Activated T-cell treated with anti-CD3 and anti-CD28 coated beads, Interleukin-2, amount 50 U/mL, for 24 hours (primary cell): ENCODE data around the gene SLC49A4.

Experiments
- DNase-seq: peaks from one replicate; pipeline ENCODE4 v3.0.0-alpha.2; 2020
- H3K27ac Mint-ChIP-seq: 2 replicates; pipeline ENCODE4 v1.8.0; 2020; ENCODE audit warnings: mild to moderate bottlenecking, mixed read lengths
- H3K27me3 Mint-ChIP-seq: 2 replicates; pipeline ENCODE4 v1.8.0; 2020; ENCODE audit warnings: mixed read lengths
- H3K36me3 Mint-ChIP-seq: 2 replicates; pipeline ENCODE4 v1.8.0; 2020; ENCODE audit warnings: low read depth, mixed read lengths
- H3K4me1 Mint-ChIP-seq: 2 replicates; pipeline ENCODE4 v1.8.0; 2020; ENCODE audit warnings: low read depth, mixed read lengths
- H3K4me3 Mint-ChIP-seq: 2 replicates; pipeline ENCODE4 v1.8.0; 2020; ENCODE audit warnings: mild to moderate bottlenecking, moderate library complexity, mixed read lengths
- H3K9me3 Mint-ChIP-seq: 2 replicates; pipeline ENCODE4 v1.8.0; 2020; ENCODE audit warnings: mixed read lengths

The SLC49A4 gene

GRCh38 chr3:122862381-122862780 lies 67.5 kb downstream of the SLC49A4 start:
- H3K4me3 Mint-ChIP-seq = no peak overlapping the region
- H3K27ac Mint-ChIP-seq = no peak overlapping the region
- no peaks in the 10 kb centered on the region for H3K27me3 Mint-ChIP-seq
- peaks cover 2% of the 10 kb centered on the region for H3K4me1 Mint-ChIP-seq
- H3K36me3 Mint-ChIP-seq = peaks cover 20% of the 10 kb centered on the region
- DNase-seq = no peak
- no peaks in the 10 kb centered on the region for H3K9me3 Mint-ChIP-seq

- no peak overlapping the region for H3K27ac Mint-ChIP-seq
- no peaks in the 10 kb centered on the region for H3K27me3 Mint-ChIP-seq
- peaks cover 23% of the 10 kb centered on the region for H3K36me3 Mint-ChIP-seq
- no peak for DNase-seq
- no peak overlapping the region for H3K4me3 Mint-ChIP-seq
- H3K4me1 Mint-ChIP-seq = no peaks in the 10 kb centered on the region
- H3K9me3 Mint-ChIP-seq = no peaks in the 10 kb centered on the region
Measured at GRCh38 chr3:122864498-122864897, 69.6 kb downstream of the SLC49A4 start.

- Mint-ChIP-seq H3K4me3 (no peak overlapping the region), H3K4me1 (no peaks in the 10 kb centered on the region), H3K27ac (no peak overlapping the region), H3K9me3 (no peaks in the 10 kb centered on the region), H3K27me3 (no peaks in the 10 kb centered on the region), H3K36me3 (peaks cover 23% of the 10 kb centered on the region)
- DNase-seq = no peak
Measured at GRCh38 chr3:122868322-122868721, 73.5 kb downstream of the SLC49A4 start.

GRCh38 chr3:122873741-122874515 lies 79.1 kb downstream of the SLC49A4 start:
- Mint-ChIP-seq H3K4me1 (peaks cover 15% of the 10 kb centered on the region), H3K4me3 (no peak overlapping the region), H3K9me3 (peaks cover 4% of the 10 kb centered on the region), H3K36me3 (peaks cover 25% of the 10 kb centered on the region), H3K27ac (no peak overlapping the region), H3K27me3 (no peaks in the 10 kb centered on the region)
- no peak for DNase-seq

- no peak for DNase-seq
- Mint-ChIP-seq H3K27me3 (no peaks in the 10 kb centered on the region), H3K4me3 (no peak overlapping the region), H3K4me1 (peaks cover 15% of the 10 kb centered on the region), H3K9me3 (peaks cover 4% of the 10 kb centered on the region), H3K27ac (no peak overlapping the region), H3K36me3 (peaks cover 35% of the 10 kb centered on the region)
Measured at GRCh38 chr3:122875547-122876127, 80.8 kb downstream of the SLC49A4 start.

GRCh38 chr3:122880173-122880572 lies 85.3 kb downstream of the SLC49A4 start:
- peaks cover 9% of the 10 kb centered on the region for H3K4me1 Mint-ChIP-seq
- no peaks in the 10 kb centered on the region for H3K27me3 Mint-ChIP-seq
- H3K4me3 Mint-ChIP-seq = no peak overlapping the region
- peaks cover under 1% of the 10 kb centered on the region for H3K9me3 Mint-ChIP-seq
- DNase-seq = no peak
- peaks cover 20% of the 10 kb centered on the region for H3K36me3 Mint-ChIP-seq
- no peak overlapping the region for H3K27ac Mint-ChIP-seq

- H3K27me3 Mint-ChIP-seq = no peaks in the 10 kb centered on the region
- peaks cover 7% of the 10 kb centered on the region for H3K4me1 Mint-ChIP-seq
- DNase-seq = no peak
- no peak overlapping the region for H3K27ac Mint-ChIP-seq
- no peaks in the 10 kb centered on the region for H3K9me3 Mint-ChIP-seq
- H3K4me3 Mint-ChIP-seq = no peak overlapping the region
- H3K36me3 Mint-ChIP-seq = peaks cover 19% of the 10 kb centered on the region
Measured at GRCh38 chr3:122880624-122881023, 85.8 kb downstream of the SLC49A4 start.

GRCh38 chr3:122882361-122882947 lies 87.6 kb downstream of the SLC49A4 start:
- Mint-ChIP-seq H3K36me3 (peaks cover 19% of the 10 kb centered on the region), H3K4me3 (no peak overlapping the region), H3K27me3 (no peaks in the 10 kb centered on the region), H3K4me1 (no peaks in the 10 kb centered on the region), H3K27ac (no peak overlapping the region), H3K9me3 (no peaks in the 10 kb centered on the region)
- no peak for DNase-seq

GRCh38 chr3:122886251-122886650 lies 91.4 kb downstream of the SLC49A4 start:
- no peaks in the 10 kb centered on the region for H3K9me3 Mint-ChIP-seq
- no peak overlapping the region for H3K27ac Mint-ChIP-seq
- no peak overlapping the region for H3K4me3 Mint-ChIP-seq
- H3K36me3 Mint-ChIP-seq = peaks cover 6% of the 10 kb centered on the region
- no peak for DNase-seq
- H3K27me3 Mint-ChIP-seq = no peaks in the 10 kb centered on the region
- H3K4me1 Mint-ChIP-seq = peaks cover 10% of the 10 kb centered on the region

GRCh38 chr3:122886946-122887345 lies 92.1 kb downstream of the SLC49A4 start:
- Mint-ChIP-seq H3K9me3 (no peaks in the 10 kb centered on the region), H3K4me1 (peaks cover 10% of the 10 kb centered on the region), H3K27me3 (no peaks in the 10 kb centered on the region), H3K27ac (no peak overlapping the region), H3K4me3 (no peak overlapping the region), H3K36me3 (no peaks in the 10 kb centered on the region)
- DNase-seq = no peak

- H3K4me3 Mint-ChIP-seq = no peak overlapping the region
- H3K9me3 Mint-ChIP-seq = no peaks in the 10 kb centered on the region
- H3K27ac Mint-ChIP-seq = no peak overlapping the region
- no peaks in the 10 kb centered on the region for H3K27me3 Mint-ChIP-seq
- H3K4me1 Mint-ChIP-seq = peaks cover 18% of the 10 kb centered on the region
- H3K36me3 Mint-ChIP-seq = no peaks in the 10 kb centered on the region
- no peak for DNase-seq
Measured at GRCh38 chr3:122890077-122890719, 95.3 kb downstream of the SLC49A4 start.

- Mint-ChIP-seq H3K27me3 (no peaks in the 10 kb centered on the region), H3K36me3 (no peaks in the 10 kb centered on the region), H3K9me3 (no peaks in the 10 kb centered on the region), H3K27ac (no peak overlapping the region), H3K4me1 (peaks cover 18% of the 10 kb centered on the region), H3K4me3 (no peak overlapping the region)
- no peak for DNase-seq
Measured at GRCh38 chr3:122890720-122891220, 95.9 kb downstream of the SLC49A4 start.

GRCh38 chr3:122892118-122892960 lies 97.5 kb downstream of the SLC49A4 start:
- Mint-ChIP-seq H3K36me3 (no peaks in the 10 kb centered on the region), H3K27ac (no peak overlapping the region), H3K4me1 (peaks cover 18% of the 10 kb centered on the region), H3K9me3 (no peaks in the 10 kb centered on the region), H3K27me3 (peaks cover 5% of the 10 kb centered on the region), H3K4me3 (no peak overlapping the region)
- DNase-seq = no peak

- H3K4me3 Mint-ChIP-seq = no peak overlapping the region
- peaks cover 18% of the 10 kb centered on the region for H3K4me1 Mint-ChIP-seq
- peaks cover 5% of the 10 kb centered on the region for H3K27me3 Mint-ChIP-seq
- DNase-seq = no peak
- no peak overlapping the region for H3K27ac Mint-ChIP-seq
- H3K9me3 Mint-ChIP-seq = no peaks in the 10 kb centered on the region
- H3K36me3 Mint-ChIP-seq = no peaks in the 10 kb centered on the region
Measured at GRCh38 chr3:122893282-122893681, 98.4 kb downstream of the SLC49A4 start.
